Activated naive CD8-positive, alpha-beta T cell treated with anti-CD3 and anti-CD28 coated beads, Interleukin-2, amount 10 ng/mL, durations not matched to agents 7 days and 5 days (primary cell): Measurements from ENCODE around the gene SLC8B1. TPM values are rescaled to one million over a fixed set of nuclear protein-coding genes. Genes with fewer than 3 reads are reported as not detected.
"Not testable (repeated sequence)": the region's sequence is repeated elsewhere in the genome, so short reads cannot be mapped to it uniquely, and the experiment has no call there.

ENCODE experiments used
- ATAC-seq: fragments of 150-1000 bp; cut with Tn5 transposase; one replicate; pipeline ENCODE4 v1.10.0; 2021; ENCODE audit warnings: low read depth, moderate library complexity
- POLR2A ChIA-PET: fragments of 350-600 bp; sonication (Branson Sonifier 250); formaldehyde crosslinking; loops from one replicate; lab custom pipeline; 2021; ENCODE audit warnings: antibody characterized with exemption; lab: Charles Lee
- DNase-seq: peaks from one replicate; pipeline ENCODE4 v3.0.0; 2021
- H3K27ac Mint-ChIP-seq: one replicate; pipeline ENCODE4 v1.8.0; 2022; ENCODE audit warnings: mild to moderate bottlenecking, mixed read lengths
- H3K27me3 Mint-ChIP-seq: one replicate; pipeline ENCODE4 v1.8.0; 2022; ENCODE audit warnings: mild to moderate bottlenecking, moderate library complexity, mixed read lengths
- H3K36me3 Mint-ChIP-seq: one replicate; pipeline ENCODE4 v1.8.0; 2021; ENCODE audit warnings: mild to moderate bottlenecking, mixed read lengths
- H3K4me1 Mint-ChIP-seq: one replicate; pipeline ENCODE4 v1.8.0; 2021; ENCODE audit warnings: mixed read lengths
- H3K4me3 Mint-ChIP-seq: one replicate; pipeline ENCODE4 v1.8.0; 2022; ENCODE audit warnings: mild to moderate bottlenecking, moderate library complexity, mixed read lengths
- H3K9me3 Mint-ChIP-seq: one replicate; pipeline ENCODE4 v1.8.0; 2021; ENCODE audit warnings: mixed read lengths
- total RNA-seq, 2 experiments: library from RNA; stranded (reverse); gene quantifications; one replicate each; pipeline ENCODE4 v1.2.3, GENCODE V29; 2021

SLC8B1 gene
- total RNA-seq, 2 experiments from 2014 or later, result 42.1 to 42.4 TPM

DNA sequence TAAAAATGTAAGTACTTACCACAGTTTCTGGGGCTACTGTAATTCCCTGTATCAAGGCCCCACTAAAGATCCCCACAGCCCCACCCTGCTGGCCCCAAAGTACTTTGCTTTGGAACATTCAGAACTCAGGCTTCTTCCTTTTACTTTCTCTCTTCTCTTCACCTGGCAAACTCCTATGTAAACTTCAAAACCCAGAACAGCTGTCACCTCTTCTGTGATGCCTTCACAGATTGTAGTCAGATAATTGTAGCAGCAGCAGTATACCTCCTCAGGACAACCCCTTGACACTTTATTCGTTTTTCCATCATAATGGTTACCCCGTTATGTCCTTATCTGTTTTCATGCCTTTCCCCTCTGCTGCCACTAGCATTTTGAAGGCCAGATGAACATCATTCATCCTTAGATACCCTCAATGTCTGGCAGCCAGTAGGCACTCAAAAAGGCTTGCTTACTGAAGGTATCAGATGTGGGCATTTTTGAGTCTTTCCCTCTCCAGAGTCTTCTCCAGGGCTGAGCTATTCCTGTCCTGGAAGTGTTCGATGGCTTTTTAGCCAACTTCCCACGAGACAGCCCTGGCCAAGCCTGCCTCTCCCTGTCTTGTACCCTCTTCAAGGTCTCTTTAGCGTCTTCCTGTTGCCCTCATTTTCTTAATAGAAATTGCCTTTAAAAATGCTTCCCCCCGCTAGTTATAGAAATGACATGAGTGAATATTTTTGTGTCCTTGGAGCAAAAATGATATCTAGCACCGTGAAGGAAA, 30.9 kb upstream of the SLC8B1 start:
- POLR2A ChIA-PET, result no interaction called here
- Mint-ChIP-seq H3K4me3 (no peak overlapping the region), H3K27me3 (no peaks in the 10 kb centered on the region)

GRCh38 chr12:113364698-113365097, 29.8 kb upstream of the SLC8B1 start:
- no peaks in the 10 kb centered on the region for H3K9me3 Mint-ChIP-seq
- peaks cover 3% of the 10 kb centered on the region for H3K4me1 Mint-ChIP-seq
- peaks cover 1% of the 10 kb centered on the region for H3K36me3 Mint-ChIP-seq
- no peak overlapping the region for H3K27ac Mint-ChIP-seq
- no peaks in the 10 kb centered on the region for H3K27me3 Mint-ChIP-seq
- DNase-seq (no peak), ATAC-seq (no peak)
- POLR2A ChIA-PET, result no interaction called here
- no peak overlapping the region for H3K4me3 Mint-ChIP-seq

More for the DNA sequence above, 30.9 kb upstream of the SLC8B1 start:
- no peak for DNase-seq
- Mint-ChIP-seq H3K9me3 (no peaks in the 10 kb centered on the region), H3K4me1 (peaks cover 4% of the 10 kb centered on the region), H3K27ac (no peak overlapping the region), H3K36me3 (peaks cover under 1% of the 10 kb centered on the region)
- ATAC-seq, result no peak

DNA sequence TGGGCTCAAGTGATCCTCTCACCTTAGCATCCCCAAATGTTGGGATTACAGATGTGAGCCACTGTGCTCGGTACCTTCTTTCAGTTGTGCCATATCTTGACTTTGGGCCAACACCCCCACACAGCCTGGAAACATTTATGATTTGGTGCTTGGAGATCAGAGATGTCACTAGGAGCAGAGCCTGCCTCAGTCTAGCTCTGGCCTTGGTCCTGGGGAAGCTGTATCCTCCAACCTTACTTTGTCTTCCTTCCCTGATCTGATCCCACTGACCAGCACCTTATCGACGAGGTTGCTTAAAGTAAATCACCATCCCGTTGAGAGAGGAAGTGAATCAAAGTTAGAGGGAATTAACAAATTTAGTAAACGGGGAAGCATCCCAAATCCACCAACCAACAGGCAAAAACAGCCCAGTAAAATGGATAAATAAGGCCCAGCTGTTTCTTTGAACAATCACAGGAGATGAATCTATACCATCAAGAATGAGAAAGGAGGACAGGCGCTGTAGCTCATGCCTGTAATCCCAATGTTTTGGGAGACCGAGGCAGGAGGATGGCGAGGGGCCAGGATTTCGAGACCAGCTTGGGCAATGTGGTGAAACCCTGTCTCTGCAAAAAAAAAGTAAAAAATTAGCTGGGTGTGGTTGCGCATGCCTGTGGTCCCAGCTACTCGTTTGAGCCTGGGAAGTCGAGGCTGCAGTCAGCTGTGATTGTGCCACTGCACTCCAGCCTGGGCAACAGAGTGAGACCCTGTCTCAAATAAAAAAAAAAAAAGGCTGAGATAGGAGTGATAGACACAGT, 26.9 kb upstream of the SLC8B1 start:
- no peak overlapping the region for H3K27ac Mint-ChIP-seq
- peaks cover 10% of the 10 kb centered on the region for H3K4me1 Mint-ChIP-seq
- POLR2A ChIA-PET, result no interaction called here
- H3K4me3 Mint-ChIP-seq, result no peak overlapping the region
- DNase-seq (no peak), ATAC-seq (no peak)
- H3K36me3 Mint-ChIP-seq, result peaks cover 1% of the 10 kb centered on the region
- no peaks in the 10 kb centered on the region for H3K9me3 Mint-ChIP-seq
- no peaks in the 10 kb centered on the region for H3K27me3 Mint-ChIP-seq

DNA sequence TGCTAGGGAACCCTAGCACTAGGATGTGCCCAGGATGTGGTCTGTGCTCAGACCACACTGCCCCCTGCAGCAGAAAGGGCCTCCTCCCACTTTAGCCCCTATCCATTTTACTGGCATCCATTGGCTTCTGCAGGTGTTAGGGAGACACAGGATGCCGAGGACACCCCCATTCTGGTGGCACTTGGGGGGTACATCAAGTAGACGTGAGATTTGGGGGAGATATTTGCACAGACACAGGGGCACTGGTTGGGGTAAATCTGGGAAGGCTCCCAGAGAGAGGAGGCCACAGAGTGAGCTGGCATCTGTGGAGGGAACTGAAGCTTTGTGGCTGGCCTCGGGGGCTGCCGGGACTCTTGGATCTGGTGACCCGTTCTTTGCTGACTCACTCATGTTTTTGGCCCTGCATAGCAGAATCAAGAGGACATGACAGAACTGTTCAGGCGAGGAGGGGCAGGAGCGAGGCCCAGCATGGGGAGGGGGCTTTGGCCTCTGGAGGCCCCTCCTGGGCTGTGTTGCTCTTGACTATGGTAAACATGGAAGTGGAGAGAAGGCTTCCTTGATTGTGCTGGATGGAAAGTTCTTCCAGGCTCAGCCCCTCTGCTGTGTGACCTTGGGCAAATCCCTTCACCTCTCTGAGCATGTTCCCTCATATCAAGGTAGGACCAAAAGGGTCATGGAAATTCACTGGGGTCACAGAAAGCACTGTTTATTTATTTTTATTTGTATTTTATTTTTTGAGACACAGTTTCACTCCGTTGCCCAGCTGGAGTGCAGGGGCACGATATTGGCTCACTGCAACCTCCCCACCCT, 25.2 kb upstream of the SLC8B1 start:
- Mint-ChIP-seq H3K4me3 (peak overlapping the region; percentile 80), H3K4me1 (peaks cover 10% of the 10 kb centered on the region), H3K27ac (no peak overlapping the region), H3K9me3 (no peaks in the 10 kb centered on the region), H3K27me3 (no peaks in the 10 kb centered on the region), H3K36me3 (peaks cover 1% of the 10 kb centered on the region)
- DNase-seq (no peak), ATAC-seq (no peak)
- POLR2A ChIA-PET, result no interaction called here

DNA sequence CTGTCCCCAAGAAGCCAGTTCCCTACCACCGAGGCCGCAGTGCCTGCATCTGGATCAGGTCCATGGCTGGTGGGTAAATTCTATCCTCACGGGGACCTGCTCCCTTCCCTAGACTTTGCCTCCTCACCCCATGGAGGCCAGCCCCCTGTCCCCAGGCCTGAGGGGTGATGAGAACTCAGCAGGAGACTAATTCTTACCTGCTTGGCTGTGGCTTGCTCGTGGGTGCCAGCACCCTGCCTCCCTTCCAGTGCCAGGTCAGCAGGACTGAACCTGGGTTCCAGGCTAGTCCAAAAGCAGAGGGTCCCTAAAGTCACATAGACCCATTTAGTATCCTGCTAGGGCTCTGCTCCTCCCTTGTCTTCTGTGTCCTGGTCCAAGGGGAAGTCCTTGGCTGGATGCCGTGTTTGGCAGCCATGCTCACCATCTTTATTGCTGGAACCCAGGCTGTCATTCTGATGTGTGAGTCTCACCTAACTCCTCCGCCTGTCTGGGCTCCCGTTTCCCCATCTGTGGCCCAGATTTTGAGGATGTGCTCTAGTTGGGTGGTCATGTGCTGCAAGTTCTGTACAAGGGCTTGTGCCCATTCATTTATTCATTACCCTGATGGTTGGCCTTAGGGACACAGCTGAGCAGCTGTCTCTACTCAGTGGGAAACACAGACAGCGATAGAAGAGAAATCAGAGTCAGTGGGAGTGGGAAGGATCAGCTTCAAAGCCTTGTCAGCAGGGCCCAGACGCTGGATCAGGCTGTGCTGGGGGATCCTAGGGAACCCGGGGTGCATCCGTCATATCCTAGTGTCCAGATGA, 24.4 kb upstream of the SLC8B1 start:
- DNase-seq, result no peak
- peaks cover 10% of the 10 kb centered on the region for H3K4me1 Mint-ChIP-seq
- peaks cover 1% of the 10 kb centered on the region for H3K36me3 Mint-ChIP-seq
- H3K4me3 Mint-ChIP-seq, result peak overlapping the region; percentile 80
- no peak for ATAC-seq
- H3K27me3 Mint-ChIP-seq, result no peaks in the 10 kb centered on the region
- peak overlapping the region; percentile 79 for H3K27ac Mint-ChIP-seq
- H3K9me3 Mint-ChIP-seq, result no peaks in the 10 kb centered on the region
- POLR2A ChIA-PET, result interaction anchor here (1.4 kb wide), 1 partner anchor 24 kb away, joined by 9 read pairs; the partner anchor contains the start of gene SLC8B1

DNA sequence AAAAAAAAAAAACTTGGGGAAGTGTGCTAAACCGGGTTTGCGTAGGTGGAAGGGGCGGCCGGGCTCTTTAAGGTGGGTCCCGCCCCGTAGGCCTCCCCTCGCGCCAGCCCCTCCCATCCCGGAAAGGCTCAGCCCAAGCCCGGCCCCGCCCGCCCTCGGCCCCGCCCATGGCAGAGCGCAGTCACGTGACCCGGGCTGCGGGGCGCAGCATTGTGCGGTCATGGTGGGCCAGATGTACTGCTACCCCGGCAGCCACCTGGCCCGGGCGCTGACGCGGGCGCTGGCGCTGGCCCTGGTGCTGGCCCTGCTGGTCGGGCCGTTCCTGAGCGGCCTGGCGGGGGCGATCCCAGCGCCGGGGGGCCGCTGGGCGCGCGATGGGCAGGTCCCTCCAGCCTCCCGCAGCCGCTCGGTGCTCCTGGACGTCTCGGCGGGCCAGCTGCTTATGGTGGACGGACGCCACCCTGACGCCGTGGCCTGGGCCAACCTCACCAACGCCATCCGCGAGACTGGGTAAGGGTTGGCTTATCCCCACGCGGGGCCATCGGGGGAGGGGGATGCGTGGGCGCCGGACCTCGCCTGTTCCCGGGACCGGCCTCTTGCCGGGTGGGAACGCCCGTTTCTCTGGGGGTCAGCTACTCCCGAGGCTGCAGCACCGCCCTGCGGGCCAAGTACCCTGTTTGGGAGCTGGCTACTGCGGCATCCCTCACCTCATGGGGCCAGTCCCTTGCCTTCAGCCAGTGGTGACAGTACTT, 23.6 kb upstream of the SLC8B1 start, which contains the start of gene PLBD2:
Gene PLBD2 (plus strand): TSS at position 207 of the 752 bp plus-strand sequence. CDS start 14 bp downstream, at position 221.
- peaks cover 1% of the 10 kb centered on the region for H3K36me3 Mint-ChIP-seq
- ATAC-seq (peak; percentile 94), DNase-seq (peak; percentile 92)
- H3K27me3 Mint-ChIP-seq, result peaks cover 2% of the 10 kb centered on the region
- peak within 1 kb of the TSS; percentile 89 for H3K4me3 Mint-ChIP-seq
- peaks cover 10% of the 10 kb centered on the region for H3K4me1 Mint-ChIP-seq
- H3K27ac Mint-ChIP-seq, result peak within 1 kb of the TSS; percentile 80
- no peaks in the 10 kb centered on the region for H3K9me3 Mint-ChIP-seq
- POLR2A ChIA-PET, result interaction anchor here (0.7 to 1.4 kb wide), 2 partner anchors 23 to 156 kb away, joined by 3 to 9 read pairs; partner anchors contain the start of gene SLC8B1

GRCh38 chr12:113354192-113354591, 19.3 kb upstream of the SLC8B1 start:
- ATAC-seq, POLR2A ChIA-PET, H3K9me3 Mint-ChIP-seq, H3K36me3 Mint-ChIP-seq, H3K4me3 Mint-ChIP-seq, H3K4me1 Mint-ChIP-seq, H3K27ac Mint-ChIP-seq, DNase-seq: not testable (repeated sequence)
- H3K27me3 Mint-ChIP-seq, result peaks cover 20% of the 10 kb centered on the region

GRCh38 chr12:113351089-113351488, 16.2 kb upstream of the SLC8B1 start:
- H3K4me1 Mint-ChIP-seq, result peaks cover 1% of the 10 kb centered on the region
- no peak for ATAC-seq
- no peak for DNase-seq
- H3K27ac Mint-ChIP-seq, result no peak overlapping the region
- POLR2A ChIA-PET, result no interaction called here
- H3K9me3 Mint-ChIP-seq, result no peaks in the 10 kb centered on the region
- H3K27me3 Mint-ChIP-seq, result peaks cover 28% of the 10 kb centered on the region
- no peak overlapping the region for H3K4me3 Mint-ChIP-seq
- H3K36me3 Mint-ChIP-seq, result no peaks in the 10 kb centered on the region

- Mint-ChIP-seq H3K4me3 (no peak overlapping the region), H3K27ac (no peak overlapping the region), H3K9me3 (no peaks in the 10 kb centered on the region), H3K27me3 (peaks cover 28% of the 10 kb centered on the region), H3K36me3 (no peaks in the 10 kb centered on the region), H3K4me1 (peaks cover 1% of the 10 kb centered on the region)
- DNase-seq (no peak), ATAC-seq (no peak)
- POLR2A ChIA-PET, result interaction anchor here (0.7 kb wide), 1 partner anchor 457 kb away, joined by 3 read pairs; no protein-coding TSS in a partner anchor
Observed at GRCh38 chr12:113348849-113349536, 14.1 kb upstream of the SLC8B1 start.

DNA sequence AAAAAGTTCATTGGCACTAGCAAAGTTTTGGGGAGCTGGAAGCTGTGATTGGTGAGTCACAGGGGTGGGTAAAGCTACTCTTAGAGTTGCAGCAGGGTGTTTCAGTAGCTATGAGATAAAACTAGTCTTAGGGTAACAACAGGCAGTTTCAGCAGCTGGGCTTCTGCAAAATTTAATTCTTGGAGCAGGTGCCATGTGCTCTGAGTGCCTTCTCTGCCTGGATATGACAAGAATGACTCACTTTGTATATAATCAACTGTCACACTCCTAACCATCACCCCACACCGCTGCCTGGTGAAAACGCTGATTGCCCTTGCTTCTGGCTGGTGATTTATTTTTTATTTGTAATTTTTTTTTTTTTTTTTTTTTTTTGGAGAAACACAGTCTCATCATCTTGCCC, 13.0 kb upstream of the SLC8B1 start:
- POLR2A ChIA-PET, result interaction anchor here (0.7 kb wide), 1 partner anchor 458 kb away, joined by 3 read pairs; no protein-coding TSS in a partner anchor
- H3K27me3 Mint-ChIP-seq, result peaks cover 21% of the 10 kb centered on the region

DNA sequence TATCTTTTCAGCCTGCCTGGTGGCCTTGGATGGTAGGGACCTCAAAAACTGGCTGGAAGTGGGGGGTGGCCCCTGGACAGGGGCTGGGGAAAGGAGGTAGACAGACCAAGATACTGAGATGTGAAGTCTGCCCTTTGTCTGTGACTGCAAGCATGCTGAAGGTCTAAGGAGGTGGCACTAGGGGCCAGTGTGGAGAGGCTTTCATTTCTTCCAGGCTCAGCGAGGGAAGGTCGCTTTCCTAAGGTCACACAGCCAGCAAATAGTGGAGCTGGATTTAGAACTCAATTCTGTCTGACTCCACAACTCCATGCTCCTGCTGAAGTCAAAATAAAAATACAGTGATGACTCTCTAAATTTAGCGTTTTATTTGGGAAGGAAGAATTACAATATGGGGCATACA, 12.2 kb upstream of the SLC8B1 start:
- Mint-ChIP-seq H3K27ac (no peak overlapping the region), H3K27me3 (peaks cover 19% of the 10 kb centered on the region), H3K4me3 (no peak overlapping the region), H3K4me1 (no peaks in the 10 kb centered on the region), H3K9me3 (no peaks in the 10 kb centered on the region), H3K36me3 (no peaks in the 10 kb centered on the region)
- DNase-seq (no peak), ATAC-seq (no peak)
- POLR2A ChIA-PET, result no interaction called here

More for the DNA sequence above, 13.0 kb upstream of the SLC8B1 start:
- no peaks in the 10 kb centered on the region for H3K36me3 Mint-ChIP-seq
- ATAC-seq (no peak), DNase-seq (no peak)
- no peak overlapping the region for H3K4me3 Mint-ChIP-seq
- no peaks in the 10 kb centered on the region for H3K9me3 Mint-ChIP-seq
- H3K27ac Mint-ChIP-seq, result no peak overlapping the region
- peaks cover 1% of the 10 kb centered on the region for H3K4me1 Mint-ChIP-seq
